Measurements from ENCODE around the gene C3orf70. TPM values are rescaled to one million over a fixed set of nuclear protein-coding genes. Genes with fewer than 3 reads are reported as not detected.

Gene C3orf70
- total RNA-seq, 4 donors from 2014 or later, result 13.9 to 16.4 (median 14.8) TPM

DNA sequence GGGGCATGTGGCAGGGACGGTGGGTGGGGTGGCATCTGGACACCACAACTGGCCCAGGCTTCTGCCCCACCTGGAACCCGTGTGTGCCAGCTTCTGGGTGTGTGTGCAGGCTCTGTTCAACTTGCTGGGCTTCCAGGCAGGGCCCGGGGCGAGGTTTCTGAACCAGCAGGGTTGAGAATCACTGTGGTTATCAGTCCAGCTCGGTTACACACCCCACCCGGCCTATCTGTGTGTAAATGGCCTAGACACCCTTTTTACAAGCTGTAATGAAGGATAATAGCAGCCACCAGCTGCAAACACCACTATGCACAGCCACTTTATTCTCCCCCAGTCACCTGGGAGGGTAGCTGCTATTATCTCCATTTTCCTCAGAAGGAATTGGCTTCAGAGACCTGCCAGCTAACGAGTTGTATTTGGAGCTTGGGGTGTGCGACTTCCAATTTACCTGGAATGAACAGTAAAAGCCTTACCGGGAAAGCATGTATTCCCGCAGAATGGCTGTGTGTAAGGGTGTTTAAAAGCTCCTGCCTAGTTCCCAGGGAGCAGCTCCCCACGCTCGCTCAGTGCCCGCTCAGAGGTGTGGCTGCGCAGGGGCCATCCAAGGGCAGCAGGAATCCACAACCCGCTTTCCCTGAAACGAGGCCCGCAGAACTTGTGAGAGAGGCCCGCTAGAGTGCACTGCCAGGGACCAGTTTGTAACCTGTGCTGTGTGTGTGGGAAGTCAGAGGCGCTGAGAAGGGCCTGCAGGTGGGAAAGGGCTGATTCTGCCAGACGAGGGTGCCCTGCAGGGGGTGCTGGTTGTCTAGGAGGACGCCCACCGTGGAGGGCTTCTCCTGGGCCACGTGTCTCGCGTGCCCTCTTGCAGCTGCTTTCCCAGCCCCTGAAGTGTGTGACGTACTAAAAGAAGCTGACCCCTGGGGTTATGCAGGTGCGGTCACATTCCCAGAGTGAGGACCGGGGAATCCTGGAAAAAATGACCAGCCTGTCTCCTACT, 83.5 kb downstream of the C3orf70 start:
- H3K27ac ChIP-seq, result peak overlapping the region; percentile 79 to 82 (median 80)
- TF ChIP-seq EP300 (IDR thresholded peaks at IDR 0.05; ENCODE audit: low read depth) (no peak), POLR2A (IDR thresholded peaks at IDR 0.05) (no peak), POLR2AphosphoS5 (IDR thresholded peaks at IDR 0.05) (peak in 1 of 3 donors; percentile 13)
- TF ChIP-seq, protein P1, sequence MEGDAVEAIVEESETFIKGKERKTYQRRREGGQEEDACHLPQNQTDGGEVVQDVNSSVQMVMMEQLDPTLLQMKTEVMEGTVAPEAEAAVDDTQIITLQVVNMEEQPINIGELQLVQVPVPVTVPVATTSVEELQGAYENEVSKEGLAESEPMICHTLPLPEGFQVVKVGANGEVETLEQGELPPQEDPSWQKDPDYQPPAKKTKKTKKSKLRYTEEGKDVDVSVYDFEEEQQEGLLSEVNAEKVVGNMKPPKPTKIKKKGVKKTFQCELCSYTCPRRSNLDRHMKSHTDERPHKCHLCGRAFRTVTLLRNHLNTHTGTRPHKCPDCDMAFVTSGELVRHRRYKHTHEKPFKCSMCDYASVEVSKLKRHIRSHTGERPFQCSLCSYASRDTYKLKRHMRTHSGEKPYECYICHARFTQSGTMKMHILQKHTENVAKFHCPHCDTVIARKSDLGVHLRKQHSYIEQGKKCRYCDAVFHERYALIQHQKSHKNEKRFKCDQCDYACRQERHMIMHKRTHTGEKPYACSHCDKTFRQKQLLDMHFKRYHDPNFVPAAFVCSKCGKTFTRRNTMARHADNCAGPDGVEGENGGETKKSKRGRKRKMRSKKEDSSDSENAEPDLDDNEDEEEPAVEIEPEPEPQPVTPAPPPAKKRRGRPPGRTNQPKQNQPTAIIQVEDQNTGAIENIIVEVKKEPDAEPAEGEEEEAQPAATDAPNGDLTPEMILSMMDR (IDR thresholded peaks at IDR 0.05), result peak in 3 of 5 experiments; percentile 5 to 18 (median 12)
- intact Hi-C loops (cut with DNase I; ENCODE audit: low total_unique reads), result loop anchor here (5.0 kb wide), 1 partner anchor 108 kb away; no protein-coding TSS in a partner anchor

GRCh38 chr3:185067173-185067572, 85.7 kb downstream of the C3orf70 start:
- TF ChIP-seq EP300 (IDR thresholded peaks at IDR 0.05; ENCODE audit: low read depth), result no peak
- TF ChIP-seq, protein P1 (IDR thresholded peaks at IDR 0.05), result no peak
- no peak for TF ChIP-seq POLR2A (IDR thresholded peaks at IDR 0.05)
- TF ChIP-seq POLR2AphosphoS5 (IDR thresholded peaks at IDR 0.05), result no peak
- peaks cover 12 to 24% (median 20%) of the 10 kb centered on the region in 4 donors for H3K4me1 ChIP-seq
- H3K4me3 ChIP-seq, result no peak overlapping the region
- H3K36me3 ChIP-seq, result no peaks in the 10 kb centered on the region
- no peaks in the 10 kb centered on the region for H3K9me3 ChIP-seq
- in situ Hi-C loops (cut with MboI; ENCODE audit: low pct_ligation_motif_present in 1 of 4, low pct_unique_long_range_greater_than_20kb in 1 of 4, low sequenced_read_pairs in 3 of 4) (no loop called here), intact Hi-C loops (cut with DNase I; ENCODE audit: low total_unique reads) (loop anchor here (5.0 kb wide), 1 partner anchor 110 kb away; no protein-coding TSS in a partner anchor)
- WGBS, 2 donors (ENCODE audit: low coverage in 1 of 2), result 94 to 96% methylated on average over 8 to 11 of the region's 11 CpGs
- H3K27me3 ChIP-seq, result no peaks in the 10 kb centered on the region
- no peak for DNase-seq
- no peak overlapping the region for H3K27ac ChIP-seq

More for the DNA sequence above, 83.5 kb downstream of the C3orf70 start:
- Histone ChIP-seq H3K4me1 (peaks cover 12 to 24% (median 20%) of the 10 kb centered on the region in 4 donors), H3K4me3 (no peak overlapping the region), H3K9me3 (no peaks in the 10 kb centered on the region), H3K27me3 (no peaks in the 10 kb centered on the region), H3K36me3 (no peaks in the 10 kb centered on the region)
- in situ Hi-C loops (cut with MboI; ENCODE audit: low pct_ligation_motif_present in 1 of 4, low pct_unique_long_range_greater_than_20kb in 1 of 4, low sequenced_read_pairs in 3 of 4), result no loop called here
- DNase-seq, result peak; percentile 83
- 48% methylated on average over 28 of the region's 28 CpGs; no CpG with 5 or more reads in 1 of the 2 donors for whole genome bisulfite sequencing, 2 donors (ENCODE audit: low coverage in 1 of 2)

GRCh38 chr3:185066251-185066650, 86.6 kb downstream of the C3orf70 start:
- H3K4me1 ChIP-seq, result peaks cover 12 to 24% (median 20%) of the 10 kb centered on the region in 4 donors
- no peak for DNase-seq
- H3K9me3 ChIP-seq, result no peaks in the 10 kb centered on the region
- H3K36me3 ChIP-seq, result no peaks in the 10 kb centered on the region
- intact Hi-C loops (cut with DNase I; ENCODE audit: low total_unique reads) (loop anchor here (5.0 kb wide), 1 partner anchor 111 kb away; no protein-coding TSS in a partner anchor), in situ Hi-C loops (cut with MboI; ENCODE audit: low pct_ligation_motif_present in 1 of 4, low pct_unique_long_range_greater_than_20kb in 1 of 4, low sequenced_read_pairs in 3 of 4) (no loop called here)
- TF ChIP-seq, protein P1 (IDR thresholded peaks at IDR 0.05), result no peak
- no peak for TF ChIP-seq POLR2AphosphoS5 (IDR thresholded peaks at IDR 0.05)
- no peak for TF ChIP-seq POLR2A (IDR thresholded peaks at IDR 0.05)
- TF ChIP-seq EP300 (IDR thresholded peaks at IDR 0.05; ENCODE audit: low read depth), result no peak
- H3K27me3 ChIP-seq, result no peaks in the 10 kb centered on the region
- no peak overlapping the region for H3K4me3 ChIP-seq
- H3K27ac ChIP-seq, result no peak overlapping the region
- WGBS, 2 donors (ENCODE audit: low coverage in 1 of 2), result 90% methylated on average over 4 of the region's 4 CpGs; no CpG with 5 or more reads in 1 of the 2 donors

- Histone ChIP-seq H3K4me3 (no peak overlapping the region), H3K9me3 (peaks cover 0 to 6% of the 10 kb centered on the region in 2 donors), H3K27ac (no peak overlapping the region), H3K4me1 (peaks cover 8 to 17% (median 12%) of the 10 kb centered on the region in 4 donors), H3K27me3 (no peaks in the 10 kb centered on the region), H3K36me3 (no peaks in the 10 kb centered on the region)
- no peak for DNase-seq
- TF ChIP-seq POLR2AphosphoS5 (IDR thresholded peaks at IDR 0.05), result no peak
- TF ChIP-seq, protein P1 (IDR thresholded peaks at IDR 0.05), result no peak
- no peak for TF ChIP-seq POLR2A (IDR thresholded peaks at IDR 0.05)
- TF ChIP-seq EP300 (IDR thresholded peaks at IDR 0.05; ENCODE audit: low read depth), result no peak
- intact Hi-C loops (cut with DNase I; ENCODE audit: low total_unique reads) (loop anchor here (5.0 kb wide), 1 partner anchor 112 kb away; no protein-coding TSS in a partner anchor), in situ Hi-C loops (cut with MboI; ENCODE audit: low pct_ligation_motif_present in 1 of 4, low pct_unique_long_range_greater_than_20kb in 1 of 4, low sequenced_read_pairs in 3 of 4) (no loop called here)
- 86% methylated on average over 3 of the region's 3 CpGs; no CpG with 5 or more reads in 1 of the 2 donors for WGBS, 2 donors (ENCODE audit: low coverage in 1 of 2)
Measured at GRCh38 chr3:185065059-185065458, 87.8 kb downstream of the C3orf70 start.
